ENCODE results near the gene SEC14L3. TPM values are rescaled to one million over a fixed set of nuclear protein-coding genes. Genes with fewer than 3 reads are reported as not detected.

Gene SEC14L3
- polyA plus RNA-seq (2013, experiment 1 of 2), result not detected
- polyA plus RNA-seq (2013, experiment 2 of 2), result not detected

- H3K27me3 ChIP-seq (ENCODE audit: insufficient read depth, low read length), result no peaks in the 10 kb centered on the region
- WGBS, result 78% methylated on average over 13 of the region's 13 CpGs
Observed at GRCh38 chr22:30471616-30472318, at the start of gene SEC14L3. Gene SEC14L3, minus strand, starts transcription at chr22:30472017. Its CDS starts 59 bp downstream, at chr22:30471958.

GRCh38 chr22:30519842-30520425, 48.1 kb upstream of the SEC14L3 start:
- H3K27ac ChIP-seq (ENCODE audit: low read depth, low read length), result no peak overlapping the region
- H3K9me3 ChIP-seq (ENCODE audit: insufficient read depth, low read depth, low read length), result no peaks in the 10 kb centered on the region
- no peaks in the 10 kb centered on the region for H3K36me3 ChIP-seq (ENCODE audit: insufficient read depth, low read length)
- 94% methylated on average over 7 of the region's 7 CpGs for WGBS
- H3K4me1 ChIP-seq (ENCODE audit: insufficient read depth, low read length), result no peaks in the 10 kb centered on the region
- no peak overlapping the region for H3K4me3 ChIP-seq (ENCODE audit: low read length)
- H3K9ac ChIP-seq (ENCODE audit: low read depth, low read length), result no peak overlapping the region
- H3K27me3 ChIP-seq (ENCODE audit: insufficient read depth, low read length), result peaks cover 2% of the 10 kb centered on the region; the same call in 1 of the 2 replicates

More at GRCh38 chr22:30471616-30472318, at the start of gene SEC14L3:
- Histone ChIP-seq H3K36me3 (ENCODE audit: insufficient read depth, low read length) (no peaks in the 10 kb centered on the region), H3K27ac (ENCODE audit: low read depth, low read length) (no peak within 1 kb of the TSS), H3K4me3 (ENCODE audit: low read length) (no peak within 1 kb of the TSS), H3K4me1 (ENCODE audit: insufficient read depth, low read length) (no peaks in the 10 kb centered on the region), H3K9ac (ENCODE audit: low read depth, low read length) (no peak within 1 kb of the TSS), H3K9me3 (ENCODE audit: insufficient read depth, low read depth, low read length) (no peaks in the 10 kb centered on the region)

- no peaks in the 10 kb centered on the region for H3K36me3 ChIP-seq (ENCODE audit: insufficient read depth, low read length)
- no peak overlapping the region for H3K27ac ChIP-seq (ENCODE audit: low read depth, low read length)
- H3K4me1 ChIP-seq (ENCODE audit: insufficient read depth, low read length), result no peaks in the 10 kb centered on the region
- no peak overlapping the region for H3K9ac ChIP-seq (ENCODE audit: low read depth, low read length)
- no peak overlapping the region for H3K4me3 ChIP-seq (ENCODE audit: low read length)
- no peaks in the 10 kb centered on the region for H3K9me3 ChIP-seq (ENCODE audit: insufficient read depth, low read depth, low read length)
- peaks cover 2% of the 10 kb centered on the region; the same call in 1 of the 2 replicates for H3K27me3 ChIP-seq (ENCODE audit: insufficient read depth, low read length)
- 95% methylated on average over 5 of the region's 5 CpGs for WGBS
Observed at GRCh38 chr22:30516731-30517130, 44.9 kb upstream of the SEC14L3 start.

- no peaks in the 10 kb centered on the region for H3K9me3 ChIP-seq (ENCODE audit: insufficient read depth, low read depth, low read length)
- H3K4me3 ChIP-seq (ENCODE audit: low read length), result no peak overlapping the region
- peaks cover 2% of the 10 kb centered on the region; the same call in 1 of the 2 replicates for H3K27me3 ChIP-seq (ENCODE audit: insufficient read depth, low read length)
- no peak overlapping the region for H3K27ac ChIP-seq (ENCODE audit: low read depth, low read length)
- no peaks in the 10 kb centered on the region for H3K36me3 ChIP-seq (ENCODE audit: insufficient read depth, low read length)
- 79% methylated on average over 5 of the region's 6 CpGs for WGBS
- no peaks in the 10 kb centered on the region for H3K4me1 ChIP-seq (ENCODE audit: insufficient read depth, low read length)
- no peak overlapping the region for H3K9ac ChIP-seq (ENCODE audit: low read depth, low read length)
Observed at GRCh38 chr22:30516273-30516672, 44.5 kb upstream of the SEC14L3 start.

- WGBS, result 85% methylated on average over 4 of the region's 4 CpGs
- H3K27ac ChIP-seq (ENCODE audit: low read depth, low read length), result no peak overlapping the region
- no peak overlapping the region for H3K9ac ChIP-seq (ENCODE audit: low read depth, low read length)
- no peaks in the 10 kb centered on the region for H3K9me3 ChIP-seq (ENCODE audit: insufficient read depth, low read depth, low read length)
- no peak overlapping the region for H3K4me3 ChIP-seq (ENCODE audit: low read length)
- no peaks in the 10 kb centered on the region for H3K36me3 ChIP-seq (ENCODE audit: insufficient read depth, low read length)
- H3K4me1 ChIP-seq (ENCODE audit: insufficient read depth, low read length), result no peaks in the 10 kb centered on the region
- H3K27me3 ChIP-seq (ENCODE audit: insufficient read depth, low read length), result peaks cover 2% of the 10 kb centered on the region; the same call in 1 of the 2 replicates
Observed at GRCh38 chr22:30514252-30514651, 42.4 kb upstream of the SEC14L3 start.

GRCh38 chr22:30513462-30513861, 41.6 kb upstream of the SEC14L3 start:
- no peaks in the 10 kb centered on the region for H3K9me3 ChIP-seq (ENCODE audit: insufficient read depth, low read depth, low read length)
- H3K27me3 ChIP-seq (ENCODE audit: insufficient read depth, low read length), result peaks cover 2% of the 10 kb centered on the region; the same call in 1 of the 2 replicates
- no peak overlapping the region for H3K4me3 ChIP-seq (ENCODE audit: low read length)
- no peak overlapping the region for H3K9ac ChIP-seq (ENCODE audit: low read depth, low read length)
- no peaks in the 10 kb centered on the region for H3K36me3 ChIP-seq (ENCODE audit: insufficient read depth, low read length)
- no peaks in the 10 kb centered on the region for H3K4me1 ChIP-seq (ENCODE audit: insufficient read depth, low read length)
- 94% methylated on average over 6 of the region's 6 CpGs for whole genome bisulfite sequencing
- no peak overlapping the region for H3K27ac ChIP-seq (ENCODE audit: low read depth, low read length)

- no peaks in the 10 kb centered on the region for H3K4me1 ChIP-seq (ENCODE audit: insufficient read depth, low read length)
- peaks cover 2% of the 10 kb centered on the region; the same call in 1 of the 2 replicates for H3K27me3 ChIP-seq (ENCODE audit: insufficient read depth, low read length)
- 95% methylated on average over 7 of the region's 7 CpGs for WGBS
- no peak overlapping the region for H3K9ac ChIP-seq (ENCODE audit: low read depth, low read length)
- H3K9me3 ChIP-seq (ENCODE audit: insufficient read depth, low read depth, low read length), result no peaks in the 10 kb centered on the region
- no peak overlapping the region for H3K4me3 ChIP-seq (ENCODE audit: low read length)
- H3K27ac ChIP-seq (ENCODE audit: low read depth, low read length), result no peak overlapping the region
- H3K36me3 ChIP-seq (ENCODE audit: insufficient read depth, low read length), result no peaks in the 10 kb centered on the region
Observed at GRCh38 chr22:30511911-30512310, 40.1 kb upstream of the SEC14L3 start.

- 95% methylated on average over 9 of the region's 9 CpGs for WGBS
- Histone ChIP-seq H3K9ac (ENCODE audit: low read depth, low read length) (no peak overlapping the region), H3K36me3 (ENCODE audit: insufficient read depth, low read length) (no peaks in the 10 kb centered on the region)
Observed at GRCh38 chr22:30511109-30511508, 39.3 kb upstream of the SEC14L3 start.

GRCh38 chr22:30508216-30508615, 36.4 kb upstream of the SEC14L3 start:
- Histone ChIP-seq H3K27ac (ENCODE audit: low read depth, low read length) (no peak overlapping the region), H3K4me1 (ENCODE audit: insufficient read depth, low read length) (no peaks in the 10 kb centered on the region), H3K4me3 (ENCODE audit: low read length) (no peak overlapping the region), H3K27me3 (ENCODE audit: insufficient read depth, low read length) (no peaks in the 10 kb centered on the region), H3K36me3 (ENCODE audit: insufficient read depth, low read length) (no peaks in the 10 kb centered on the region), H3K9me3 (ENCODE audit: insufficient read depth, low read depth, low read length) (no peaks in the 10 kb centered on the region), H3K9ac (ENCODE audit: low read depth, low read length) (no peak overlapping the region)
- 83% methylated on average over 4 of the region's 5 CpGs for WGBS

More at GRCh38 chr22:30511109-30511508, 39.3 kb upstream of the SEC14L3 start:
- Histone ChIP-seq H3K4me1 (ENCODE audit: insufficient read depth, low read length) (no peaks in the 10 kb centered on the region), H3K27me3 (ENCODE audit: insufficient read depth, low read length) (peaks cover 2% of the 10 kb centered on the region; the same call in 1 of the 2 replicates), H3K4me3 (ENCODE audit: low read length) (no peak overlapping the region), H3K27ac (ENCODE audit: low read depth, low read length) (no peak overlapping the region), H3K9me3 (ENCODE audit: insufficient read depth, low read depth, low read length) (no peaks in the 10 kb centered on the region)

- Histone ChIP-seq H3K9ac (ENCODE audit: low read depth, low read length) (no peak overlapping the region), H3K27me3 (ENCODE audit: insufficient read depth, low read length) (no peaks in the 10 kb centered on the region), H3K27ac (ENCODE audit: low read depth, low read length) (no peak overlapping the region), H3K9me3 (ENCODE audit: insufficient read depth, low read depth, low read length) (no peaks in the 10 kb centered on the region), H3K4me1 (ENCODE audit: insufficient read depth, low read length) (no peaks in the 10 kb centered on the region), H3K4me3 (ENCODE audit: low read length) (no peak overlapping the region), H3K36me3 (ENCODE audit: insufficient read depth, low read length) (no peaks in the 10 kb centered on the region)
- 100% methylated on average over 2 of the region's 4 CpGs for WGBS
Observed at GRCh38 chr22:30507670-30508069, 35.9 kb upstream of the SEC14L3 start.

GRCh38 chr22:30506507-30506968, 34.7 kb upstream of the SEC14L3 start:
- Histone ChIP-seq H3K9ac (ENCODE audit: low read depth, low read length) (no peak overlapping the region), H3K27me3 (ENCODE audit: insufficient read depth, low read length) (no peaks in the 10 kb centered on the region), H3K27ac (ENCODE audit: low read depth, low read length) (no peak overlapping the region), H3K4me1 (ENCODE audit: insufficient read depth, low read length) (no peaks in the 10 kb centered on the region), H3K4me3 (ENCODE audit: low read length) (no peak overlapping the region), H3K9me3 (ENCODE audit: insufficient read depth, low read depth, low read length) (no peaks in the 10 kb centered on the region), H3K36me3 (ENCODE audit: insufficient read depth, low read length) (no peaks in the 10 kb centered on the region)
- 93% methylated on average over 8 of the region's 8 CpGs for WGBS

Measured in HUES64 (cell line).